GM21515 (cell line): Measurements from ENCODE around the gene EGFR.

Source experiments
- ATAC-seq: cut with Tn5 transposase; IDR thresholded peaks from one replicate; pipeline ENCODE4 v1.9.1; 2021; ENCODE audit not compliant: unreplicated experiment

Gene EGFR

DNA sequence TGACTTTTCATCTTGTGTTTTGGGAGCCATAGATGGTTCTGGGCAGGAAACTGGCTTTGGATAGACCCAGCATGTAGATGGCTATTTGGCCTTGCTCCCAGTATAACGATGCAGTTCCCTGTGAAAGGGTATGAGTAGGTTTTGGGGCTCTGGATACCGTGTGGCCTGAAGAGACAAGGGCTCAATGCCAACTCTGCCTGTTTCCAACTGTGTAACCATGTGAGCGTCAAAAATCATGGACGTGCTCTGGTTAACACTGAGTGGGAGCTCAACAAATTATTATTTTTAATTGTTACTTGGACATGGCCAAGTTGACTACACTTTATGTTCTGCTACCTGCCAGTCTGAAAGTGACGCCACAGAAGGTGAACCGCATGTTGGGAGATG, 41.8 kb downstream of the EGFR start:
- no peak for ATAC-seq

- ATAC-seq = no peak
Observed at GRCh38 chr7:55061726-55062499, 43.1 kb downstream of the EGFR start.

GRCh38 chr7:55063061-55063460, 44.2 kb downstream of the EGFR start:
- no peak for ATAC-seq

- no peak for ATAC-seq
Observed at GRCh38 chr7:55063633-55064032, 44.8 kb downstream of the EGFR start.

DNA sequence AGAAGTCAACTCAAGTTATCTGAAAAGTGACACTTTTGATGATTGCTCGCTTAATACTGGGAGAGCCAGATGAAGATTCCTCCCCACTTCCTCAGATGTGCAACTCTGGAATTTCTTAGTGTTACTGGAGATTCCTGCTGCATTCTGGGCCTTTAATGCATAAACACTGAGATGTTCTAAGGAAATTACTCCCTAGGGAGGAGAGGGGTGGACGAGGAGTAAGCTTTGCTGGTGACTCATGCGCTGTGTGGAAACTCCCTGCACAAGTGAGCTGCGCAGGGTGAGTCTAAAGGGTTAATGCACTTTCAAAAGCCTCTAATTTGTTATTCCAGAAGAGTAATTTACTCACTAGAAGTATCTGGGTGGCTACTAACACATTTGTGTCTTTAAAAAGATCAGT, 46.3 kb downstream of the EGFR start:
- no peak for ATAC-seq

- peak; percentile 44 for ATAC-seq
Observed at GRCh38 chr7:55065511-55066229, 46.9 kb downstream of the EGFR start.

DNA sequence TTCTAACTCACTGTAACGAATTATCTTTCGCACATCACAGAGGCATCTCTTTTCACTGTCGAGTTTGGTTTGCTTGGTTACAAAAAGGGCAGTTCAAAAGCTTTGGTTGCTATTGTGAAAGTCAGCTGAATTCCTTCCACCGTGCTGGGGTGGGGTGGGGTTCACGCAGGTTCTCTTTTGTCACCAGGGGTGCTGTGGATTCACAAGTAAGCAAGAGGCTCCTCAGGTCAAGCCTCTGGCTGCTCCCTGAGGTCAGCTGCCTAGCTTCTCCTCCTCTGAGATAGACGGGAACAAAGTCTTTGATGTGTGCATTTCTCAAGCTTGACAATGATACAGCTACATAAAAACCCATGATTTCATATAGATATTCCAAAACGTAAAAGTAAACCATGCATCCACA, 47.7 kb downstream of the EGFR start:
- no peak for ATAC-seq

GRCh38 chr7:55066938-55067337, 48.1 kb downstream of the EGFR start:
- no peak for ATAC-seq

- ATAC-seq = no peak
Observed at GRCh38 chr7:55067748-55068147, 48.9 kb downstream of the EGFR start.

- no peak for ATAC-seq
Observed at GRCh38 chr7:55069271-55069792, 50.5 kb downstream of the EGFR start.

GRCh38 chr7:55070271-55070743, 51.5 kb downstream of the EGFR start:
- no peak for ATAC-seq

DNA sequence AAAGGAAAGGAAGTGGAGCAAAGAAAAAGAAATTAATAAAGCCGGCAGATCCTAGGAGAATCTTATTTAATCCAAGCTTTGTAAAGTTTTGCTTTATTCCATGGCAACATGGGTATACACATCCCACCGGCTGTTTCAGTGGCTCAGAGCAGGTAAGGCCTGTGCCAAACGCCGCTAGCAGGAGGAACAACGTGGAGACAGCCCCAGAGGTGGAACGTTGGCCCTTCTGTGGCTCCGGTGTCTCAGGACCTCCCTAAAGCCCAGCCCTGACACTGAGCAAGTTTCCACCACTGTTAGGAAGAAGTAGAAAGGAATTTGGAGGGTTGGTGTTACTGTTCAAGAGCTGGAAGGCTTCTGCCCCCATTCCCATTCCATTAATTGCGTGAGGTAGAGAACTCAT, 52.0 kb downstream of the EGFR start:
- ATAC-seq = no peak

- no peak for ATAC-seq
Observed at GRCh38 chr7:55071411-55072175, 52.8 kb downstream of the EGFR start.

DNA sequence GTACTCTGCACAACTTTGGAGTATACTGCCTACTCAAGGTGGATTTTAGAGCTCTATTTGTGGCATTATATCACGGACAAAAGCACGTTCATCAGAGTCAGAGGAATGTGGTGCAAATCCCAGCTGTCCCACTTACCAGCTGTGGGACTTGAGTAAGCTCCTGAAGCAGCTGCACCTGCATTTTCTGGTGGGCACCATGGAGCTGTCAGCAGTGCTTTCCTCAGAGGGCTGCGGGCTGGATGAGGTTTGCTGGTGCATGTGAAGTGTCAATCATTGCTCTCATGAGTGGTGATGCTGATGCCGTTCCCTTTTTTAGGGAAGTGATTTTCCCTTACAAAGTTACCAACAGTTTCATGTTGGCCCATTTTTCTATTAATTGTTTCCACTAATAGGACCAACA, 53.4 kb downstream of the EGFR start:
- ATAC-seq = no peak

DNA sequence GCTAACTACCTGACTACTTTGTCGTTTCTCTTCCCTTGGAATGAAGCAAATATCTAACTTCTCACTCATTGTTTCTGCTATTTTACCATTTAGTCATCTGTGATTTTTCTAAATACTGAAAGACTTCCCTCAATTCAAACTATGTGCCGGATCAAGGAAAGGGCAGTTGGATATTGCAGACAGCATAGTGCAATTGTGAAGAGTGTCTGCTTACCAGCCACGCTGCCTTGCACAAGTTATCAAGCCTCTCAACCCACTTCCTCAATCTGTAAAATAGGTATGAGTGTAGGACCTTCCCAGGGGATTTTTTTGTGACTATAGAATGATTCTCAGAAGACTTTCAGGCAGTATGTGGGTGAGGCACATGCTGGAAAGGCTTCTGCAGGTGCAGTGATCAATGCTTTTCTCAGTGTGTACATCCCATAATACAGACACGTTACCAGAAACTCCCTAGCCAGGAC, 54.3 kb downstream of the EGFR start:
- peak; percentile 55 for ATAC-seq

- ATAC-seq = peak; percentile 89
Observed at GRCh38 chr7:55073976-55074528, 55.2 kb downstream of the EGFR start.

GRCh38 chr7:55075464-55076021, 56.7 kb downstream of the EGFR start:
- no peak for ATAC-seq

DNA sequence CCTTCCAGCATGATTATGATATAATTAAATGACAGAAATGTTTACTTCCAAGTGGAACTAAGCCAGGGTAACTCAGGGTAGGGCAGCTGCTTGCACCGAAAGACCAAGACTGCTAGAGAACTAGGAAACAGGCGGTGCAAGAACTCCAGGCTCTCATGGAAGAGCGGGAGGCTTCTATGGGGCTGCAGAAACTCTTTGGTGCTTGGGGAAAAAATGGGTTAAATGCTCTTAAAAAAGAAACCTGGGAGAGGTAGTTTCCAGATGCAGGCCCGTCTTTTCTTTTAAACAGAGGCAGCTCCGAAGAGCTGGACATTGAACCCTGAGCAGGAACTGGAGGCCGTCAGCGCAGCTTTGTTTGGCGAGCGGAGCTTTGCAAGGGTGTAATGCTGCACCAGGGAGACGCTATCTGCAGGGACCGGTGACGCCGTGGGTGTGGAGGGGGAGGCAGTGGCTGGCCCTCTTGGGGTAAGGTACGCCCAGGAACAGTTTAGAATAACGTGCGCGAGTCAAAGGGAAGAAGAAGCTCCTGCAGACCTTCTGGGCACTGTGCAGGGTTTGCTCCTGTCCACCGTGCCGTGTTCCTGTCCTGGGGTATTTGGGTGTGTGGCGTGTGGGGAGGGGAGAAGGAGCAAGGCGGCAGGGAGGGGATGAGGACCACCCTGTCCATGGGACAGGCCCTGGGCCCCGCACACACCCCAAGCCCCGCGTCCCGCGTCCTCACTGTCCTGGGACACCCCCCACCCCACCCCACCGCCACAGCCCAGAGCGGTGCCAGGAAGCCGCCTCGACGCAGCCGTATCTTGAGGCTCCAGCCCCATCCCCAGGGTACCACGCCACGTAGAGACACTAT, 59.0 kb downstream of the EGFR start:
- no peak for ATAC-seq

DNA sequence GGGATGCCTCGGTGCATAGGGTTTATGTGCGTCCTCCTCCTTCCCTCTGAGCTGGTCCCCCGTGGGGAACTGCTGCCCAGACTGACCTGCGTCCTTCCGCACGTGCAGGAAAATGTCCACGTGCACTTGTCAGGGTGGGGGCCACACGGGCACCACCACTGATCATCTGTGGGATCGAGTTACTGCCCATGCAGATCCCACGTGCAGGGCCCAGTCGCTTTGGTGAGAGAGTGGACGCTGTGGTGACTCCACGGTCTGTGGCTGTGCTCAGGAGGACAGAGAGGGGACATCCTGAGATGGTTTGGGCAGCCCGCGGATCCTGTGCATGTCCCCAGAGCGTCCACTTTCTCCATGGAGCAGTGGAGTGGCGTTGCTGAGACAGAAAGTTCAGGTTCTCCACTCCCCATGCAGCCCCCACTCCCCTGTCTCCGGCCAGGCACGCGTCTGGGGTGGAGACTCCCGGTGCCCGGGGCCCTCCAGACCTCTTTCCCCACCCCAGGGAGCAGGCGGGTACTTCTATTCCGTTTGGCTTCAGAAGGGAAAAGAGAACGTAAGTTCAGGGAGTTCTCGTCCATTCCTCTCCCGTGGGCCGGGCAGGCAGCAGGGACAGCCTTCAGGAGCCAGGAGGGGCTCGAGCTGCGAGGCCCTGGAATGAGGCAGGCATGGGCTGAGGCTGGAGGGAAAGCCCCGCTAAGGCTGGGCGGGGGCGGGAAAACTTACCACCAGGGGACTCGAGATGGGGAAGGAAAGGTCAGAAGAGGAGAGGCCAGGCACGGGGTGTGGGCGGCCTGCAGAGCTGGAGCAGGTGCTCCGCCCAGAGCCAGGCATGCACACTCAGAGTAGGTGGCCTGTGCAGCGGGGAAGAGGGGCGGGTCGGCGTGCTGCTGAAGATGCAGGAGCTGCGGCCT, 59.9 kb downstream of the EGFR start:
- ATAC-seq = no peak
